Measurements from ENCODE around the gene GRM3.

GRM3 gene

DNA sequence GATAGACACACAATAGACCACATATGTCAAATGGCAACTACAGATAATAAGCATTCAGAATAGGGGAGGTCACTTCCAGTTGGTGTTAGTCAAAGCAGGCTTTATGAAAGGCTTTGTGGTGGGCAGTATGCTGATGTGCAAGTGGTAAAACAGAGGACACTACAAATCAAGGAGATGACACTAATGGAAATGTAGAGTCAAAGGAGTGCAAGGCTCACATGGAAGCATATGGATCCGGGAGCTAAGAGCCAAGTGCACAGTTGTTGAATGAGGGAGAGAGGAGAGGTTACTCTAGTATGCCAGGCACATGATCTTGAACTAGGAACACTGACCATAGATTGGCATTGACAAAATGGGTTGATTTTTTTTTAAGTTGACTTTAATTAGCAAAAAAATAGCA lies 62.7 kb downstream of the GRM3 start:
- no peak for DNase-seq (ENCODE audit: low read depth)

DNA sequence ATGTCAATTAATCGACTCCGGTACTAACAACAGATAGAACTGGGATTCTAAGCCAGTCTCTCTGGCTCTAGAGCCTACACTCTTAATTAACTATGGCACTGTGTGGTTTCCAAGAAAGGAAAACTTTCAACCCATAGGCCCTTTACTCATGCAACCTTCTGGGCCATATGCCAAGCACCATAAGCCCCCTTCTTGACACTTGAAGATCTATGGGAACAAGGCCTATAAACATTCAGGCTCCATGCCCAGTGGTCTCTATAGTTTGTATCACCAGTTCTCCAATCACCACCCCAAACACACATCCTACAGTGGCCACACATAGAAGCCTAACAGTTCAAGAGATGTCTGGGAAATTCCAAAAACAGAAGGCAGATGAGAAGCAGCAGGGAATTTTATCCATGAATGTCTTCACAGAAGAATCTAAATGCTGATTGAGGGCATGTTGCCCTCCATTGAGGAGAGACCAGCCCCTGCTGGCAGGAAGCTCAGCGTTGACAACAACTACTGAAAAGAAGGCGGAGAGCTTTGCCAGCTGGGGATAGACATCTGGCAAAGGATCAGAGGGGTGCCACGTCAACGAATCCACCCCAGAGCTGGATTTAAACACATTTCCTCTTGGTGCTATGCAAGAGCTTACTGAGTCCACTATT lies 64.4 kb downstream of the GRM3 start:
- DNase-seq (ENCODE audit: low read depth): no peak

GRCh38 chr7:86720306-86720705 lies 76.6 kb downstream of the GRM3 start:
- DNase-seq (ENCODE audit: low read depth): no peak

- DNase-seq (ENCODE audit: low read depth): no peak
Measured at GRCh38 chr7:86733783-86734182, 90.1 kb downstream of the GRM3 start.

DNA sequence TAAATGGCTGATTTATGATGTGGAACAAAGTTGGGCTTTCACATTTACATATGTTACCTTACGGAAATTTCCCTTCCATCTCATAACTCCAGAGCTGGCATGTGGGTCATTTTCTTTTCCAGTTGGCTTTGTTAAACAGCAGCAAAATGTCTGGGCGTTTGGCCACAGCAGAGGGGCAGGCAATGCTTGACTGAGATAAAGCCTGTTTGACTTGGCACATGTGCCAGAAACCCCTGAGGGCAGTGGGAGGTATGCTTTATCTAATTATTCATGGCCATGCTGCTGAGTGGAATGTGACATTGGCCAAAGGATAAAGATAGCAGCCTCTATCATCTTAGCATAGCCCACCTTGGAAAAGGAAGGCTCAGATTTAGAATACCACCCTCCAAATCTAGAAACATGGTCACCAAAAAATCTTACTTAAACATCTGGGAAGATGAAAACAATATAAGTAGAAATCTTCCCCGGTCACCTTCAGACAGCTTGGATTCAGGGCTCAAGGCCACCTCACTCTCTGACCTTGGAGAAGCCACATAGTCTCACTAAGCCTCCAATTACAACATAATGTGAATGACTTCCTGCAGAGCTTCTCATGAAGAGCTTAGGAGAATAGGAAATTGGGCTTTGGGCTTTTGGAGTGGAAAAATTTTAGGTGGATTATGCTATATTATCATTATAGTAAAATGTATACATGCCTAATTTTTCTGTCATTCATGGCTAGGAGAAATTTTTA lies 101.5 kb downstream of the GRM3 start:
- no peak for DNase-seq (ENCODE audit: low read depth)

- DNase-seq (ENCODE audit: low read depth): no peak
Measured at GRCh38 chr7:86747698-86748097, 104.0 kb downstream of the GRM3 start.

DNA sequence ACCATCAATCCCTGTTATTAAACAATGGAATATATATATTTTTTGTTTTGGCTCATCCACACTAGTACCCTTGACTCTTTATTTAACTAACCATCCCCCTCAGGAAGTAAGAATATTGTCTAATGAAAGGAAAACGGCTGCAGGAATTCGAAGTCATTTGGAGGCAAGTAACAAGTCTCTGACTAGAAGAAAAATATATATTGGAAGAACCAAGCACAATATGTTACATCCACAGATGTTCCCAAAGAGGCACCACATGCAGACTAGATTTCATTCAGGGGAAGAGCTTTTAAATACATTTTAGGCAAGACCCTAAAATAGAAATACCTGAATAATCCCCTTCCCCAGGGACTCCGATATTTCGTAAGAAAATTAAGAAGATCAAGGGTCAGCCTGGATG lies 104.5 kb downstream of the GRM3 start:
- no peak for DNase-seq (ENCODE audit: low read depth)

GRCh38 chr7:86748843-86749719 lies 105.4 kb downstream of the GRM3 start:
- DNase-seq (ENCODE audit: low read depth): no peak

DNA sequence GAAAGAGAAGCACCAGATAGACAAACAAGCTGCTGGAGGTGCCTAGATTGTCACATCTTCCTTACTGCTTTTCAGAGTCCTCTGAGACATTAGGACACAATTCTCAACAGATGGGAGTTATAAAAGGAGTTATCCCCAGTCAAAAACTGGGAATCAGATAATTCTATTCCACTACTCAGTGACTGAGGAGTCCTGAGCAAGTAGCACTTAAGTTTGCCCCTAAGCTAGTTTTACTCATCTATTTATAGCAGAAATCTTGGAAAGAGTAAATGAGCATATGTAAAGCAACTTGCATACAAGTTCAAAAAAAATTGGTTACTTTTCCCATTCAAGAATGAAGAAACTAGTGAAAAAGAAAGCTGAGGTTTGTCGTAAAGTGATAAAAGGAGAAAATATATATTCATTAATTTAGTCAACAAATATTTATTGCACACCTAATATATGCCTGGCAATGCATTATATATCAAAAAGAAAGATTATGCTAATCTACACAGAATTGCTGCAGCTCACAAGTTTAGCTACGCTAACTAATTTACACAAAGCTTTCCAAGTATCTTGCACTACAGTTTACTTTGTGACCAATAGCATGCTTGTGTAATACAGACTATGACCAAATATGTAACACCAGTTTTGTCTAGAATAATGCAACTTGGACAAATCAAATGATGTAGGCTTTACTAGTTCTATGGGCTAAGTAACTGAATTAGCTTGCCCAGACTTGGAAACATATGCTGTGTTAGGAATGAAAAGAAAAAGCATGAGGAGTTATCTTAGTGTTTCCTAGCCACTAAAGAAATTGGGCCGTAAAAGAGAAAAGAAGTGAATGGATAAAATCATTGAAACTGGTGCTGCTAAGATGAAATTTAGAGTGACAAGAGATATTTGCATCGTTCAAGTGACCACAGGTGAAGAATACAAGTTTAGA lies 106.3 kb downstream of the GRM3 start:
- DNase-seq (ENCODE audit: low read depth): no peak

DNA sequence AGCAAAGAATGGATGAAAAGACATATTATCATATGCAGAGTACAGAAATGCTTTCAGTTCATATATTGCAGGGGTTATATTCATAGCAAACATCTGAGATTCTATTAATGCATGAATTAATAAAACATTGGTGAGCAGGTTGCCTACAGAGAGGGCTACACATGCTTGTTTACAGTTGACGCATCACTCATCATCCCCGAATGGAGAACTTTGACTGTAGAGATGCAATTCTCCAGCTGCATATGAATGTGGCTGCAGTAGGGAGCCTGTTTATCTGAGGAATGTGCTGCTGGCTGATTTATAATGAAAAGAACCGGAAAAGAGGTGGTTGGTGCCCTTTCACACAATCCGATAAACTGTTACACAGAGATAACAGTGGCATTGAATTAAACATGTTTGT lies 116.5 kb downstream of the GRM3 start:
- no peak for DNase-seq (ENCODE audit: low read depth)

GRCh38 chr7:86762129-86762528 lies 118.4 kb downstream of the GRM3 start:
- no peak for DNase-seq (ENCODE audit: low read depth)

GRCh38 chr7:86765931-86766330 lies 122.2 kb downstream of the GRM3 start:
- DNase-seq (ENCODE audit: low read depth): no peak

- DNase-seq (ENCODE audit: low read depth): no peak
Measured at GRCh38 chr7:86768394-86768793, 124.7 kb downstream of the GRM3 start.

DNA sequence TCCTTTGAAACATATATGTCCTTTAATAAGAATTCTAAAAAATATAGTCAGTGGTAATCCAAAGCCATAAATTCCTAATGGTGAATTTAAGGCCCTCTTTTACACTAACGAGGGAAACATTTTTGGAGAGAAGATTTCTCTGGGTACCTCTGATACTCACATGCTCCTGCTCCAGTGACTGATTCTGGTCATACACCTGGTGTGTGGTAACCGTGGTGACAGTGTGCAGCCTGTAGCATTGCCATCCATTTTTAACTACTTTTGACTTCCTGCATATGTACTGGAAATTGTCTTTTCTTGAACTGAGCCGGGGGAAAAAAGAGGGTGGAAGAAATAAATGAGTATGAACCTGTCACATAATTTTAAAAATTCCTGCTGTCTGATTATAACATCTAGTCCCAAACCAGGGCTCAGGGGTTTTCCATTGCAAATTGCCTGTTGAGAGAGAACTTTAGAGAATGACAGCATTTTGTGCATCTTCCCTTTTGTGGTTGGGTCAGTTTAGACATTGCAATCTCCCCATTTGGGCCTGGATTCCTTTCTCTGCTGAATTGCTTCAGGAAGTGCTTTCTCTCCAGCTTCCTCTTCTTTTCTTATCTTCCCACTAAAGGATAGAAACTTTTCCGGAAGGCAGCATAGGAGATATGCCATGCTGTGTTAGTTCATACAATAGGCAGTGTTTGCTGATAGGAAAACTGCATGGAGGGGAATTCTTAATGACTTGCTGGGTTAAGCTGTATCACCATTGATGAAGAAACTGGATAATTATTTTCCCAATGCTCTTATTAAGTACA lies 125.5 kb downstream of the GRM3 start:
- no peak for DNase-seq (ENCODE audit: low read depth)

DNA sequence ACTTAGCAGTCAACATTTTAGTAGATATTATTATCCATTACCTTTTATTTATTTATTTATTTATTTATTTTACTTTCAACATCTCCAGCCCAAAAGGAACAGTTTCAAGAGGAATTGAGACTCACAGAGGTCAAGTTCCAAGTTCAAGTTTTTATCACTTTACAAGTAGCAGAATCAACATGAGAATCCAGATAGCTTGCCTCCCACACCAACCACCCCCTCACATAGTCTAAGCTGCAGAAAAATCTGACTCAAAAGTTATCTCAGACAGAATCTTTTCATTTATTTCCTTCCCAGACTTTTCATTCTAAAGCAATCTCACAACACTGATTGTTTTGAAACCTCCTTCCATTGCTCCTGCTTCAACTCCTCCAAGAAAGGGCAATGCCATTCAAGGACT lies 129.6 kb downstream of the GRM3 start:
- no peak for DNase-seq (ENCODE audit: low read depth)

DNA sequence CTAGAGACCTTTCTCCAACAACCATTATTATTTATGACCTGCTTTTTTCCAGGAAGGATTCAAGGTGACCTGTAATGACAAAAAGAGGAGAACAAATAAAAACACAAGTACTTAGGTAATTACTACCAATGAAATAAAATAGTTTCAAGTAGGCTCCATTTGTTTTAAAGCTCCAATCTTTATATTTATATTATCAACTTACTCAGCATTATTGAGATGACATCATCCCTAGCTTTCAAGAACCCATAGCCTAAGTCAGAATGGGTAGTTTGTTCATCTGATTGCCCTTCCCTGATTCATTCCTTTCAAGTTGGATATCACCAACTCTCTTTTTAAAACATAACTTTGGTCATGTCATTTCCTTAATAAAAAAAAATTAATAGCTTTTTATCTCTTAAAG lies 131.5 kb downstream of the GRM3 start:
- DNase-seq (ENCODE audit: low read depth): no peak

DNA sequence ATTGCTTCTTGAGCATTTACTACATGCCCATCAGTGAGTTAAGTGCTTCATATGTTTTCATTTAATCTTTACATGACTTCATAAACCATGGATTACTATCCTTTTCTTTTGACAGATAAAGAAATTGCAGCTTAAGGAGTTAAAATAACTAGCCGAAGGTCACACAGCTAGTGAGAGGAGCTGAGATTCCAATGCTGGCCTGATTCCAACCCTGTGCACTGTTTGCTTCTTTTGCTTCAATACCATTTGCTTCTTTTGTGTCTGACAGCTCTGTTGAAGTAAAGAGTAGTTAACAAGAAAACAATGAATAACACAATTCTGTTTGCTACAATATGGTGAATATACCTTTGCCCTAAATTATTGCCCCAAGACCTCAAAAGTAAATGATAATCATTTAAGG lies 132.4 kb downstream of the GRM3 start:
- DNase-seq (ENCODE audit: low read depth): no peak

GRCh38 chr7:86778271-86778670 lies 134.6 kb downstream of the GRM3 start:
- DNase-seq (ENCODE audit: low read depth): no peak

DNA sequence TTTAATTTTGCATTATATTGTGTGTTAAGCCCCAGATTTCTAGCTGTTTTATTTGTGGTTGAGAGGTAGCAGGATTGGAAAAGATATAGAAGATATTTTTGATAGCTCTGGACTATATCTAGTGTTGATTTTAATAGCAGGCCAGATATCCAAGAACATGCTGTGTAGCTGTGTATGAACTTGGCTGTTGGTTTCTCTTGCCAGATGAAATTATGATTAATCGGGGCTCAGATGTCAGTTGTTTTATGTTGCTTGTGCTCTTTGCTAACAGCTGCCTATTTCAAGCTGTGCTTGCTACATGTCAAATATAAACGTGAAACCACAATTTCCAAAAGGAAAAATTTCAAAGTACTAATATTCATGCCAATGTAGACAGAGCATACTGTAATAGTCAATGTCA lies 141.1 kb downstream of the GRM3 start:
- DNase-seq (ENCODE audit: low read depth): no peak

GRCh38 chr7:86785641-86786040 lies 141.9 kb downstream of the GRM3 start:
- DNase-seq (ENCODE audit: low read depth): no peak

DNA sequence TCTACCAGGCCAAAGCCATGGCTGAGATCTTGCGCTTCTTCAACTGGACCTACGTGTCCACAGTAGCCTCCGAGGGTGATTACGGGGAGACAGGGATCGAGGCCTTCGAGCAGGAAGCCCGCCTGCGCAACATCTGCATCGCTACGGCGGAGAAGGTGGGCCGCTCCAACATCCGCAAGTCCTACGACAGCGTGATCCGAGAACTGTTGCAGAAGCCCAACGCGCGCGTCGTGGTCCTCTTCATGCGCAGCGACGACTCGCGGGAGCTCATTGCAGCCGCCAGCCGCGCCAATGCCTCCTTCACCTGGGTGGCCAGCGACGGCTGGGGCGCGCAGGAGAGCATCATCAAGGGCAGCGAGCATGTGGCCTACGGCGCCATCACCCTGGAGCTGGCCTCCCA lies 142.7 kb downstream of the GRM3 start:
- no peak for DNase-seq (ENCODE audit: low read depth)

Measured in stimulated activated CD8-positive, alpha-beta memory T cell treated with anti-CD3 and anti-CD28 coated beads, Interleukin-4, amount 100 ng/mL, for 24 hours (primary cell).